ENCODE data around the gene MGLL. TPM values are rescaled to one million over a fixed set of nuclear protein-coding genes. Genes with fewer than 3 reads are reported as not detected.

MGLL gene
- total RNA-seq, 1 donor from 2014 or later = 0.43 TPM

DNA sequence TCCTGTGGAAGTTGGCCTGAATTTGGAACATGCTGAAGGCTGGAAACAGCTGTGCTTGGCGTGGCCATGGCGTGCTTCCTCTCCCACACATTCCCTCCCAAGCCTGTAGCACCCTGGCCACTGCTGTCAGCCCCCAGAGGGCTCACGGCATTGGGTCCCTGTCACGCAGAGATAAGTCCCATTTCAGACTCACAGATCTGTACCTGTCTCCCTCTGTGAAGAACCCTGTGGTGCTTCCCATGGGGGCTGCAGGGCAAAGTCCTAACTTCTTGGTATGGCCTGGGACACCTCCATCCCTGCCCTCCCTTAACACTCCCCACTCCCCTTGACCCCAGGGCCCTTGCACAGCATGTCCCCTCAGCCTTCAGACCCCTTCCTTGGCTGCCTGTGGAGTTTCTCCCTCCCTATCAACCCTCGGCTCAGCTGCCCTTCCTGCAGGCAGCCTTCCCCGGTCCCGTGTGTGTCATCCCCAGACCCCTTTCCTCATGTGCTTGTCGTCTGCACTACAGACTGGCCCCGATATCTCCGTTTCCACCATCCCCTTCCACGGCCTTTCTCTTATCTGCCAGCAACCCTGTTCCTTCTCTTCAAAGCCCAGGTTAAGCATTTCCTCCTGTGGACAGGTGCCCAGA lies 120.9 kb downstream of the MGLL start:
- H3K36me3 Mint-ChIP-seq (ENCODE audit: insufficient read depth) = no peaks in the 10 kb centered on the region
- TF ChIP-seq, protein P1, sequence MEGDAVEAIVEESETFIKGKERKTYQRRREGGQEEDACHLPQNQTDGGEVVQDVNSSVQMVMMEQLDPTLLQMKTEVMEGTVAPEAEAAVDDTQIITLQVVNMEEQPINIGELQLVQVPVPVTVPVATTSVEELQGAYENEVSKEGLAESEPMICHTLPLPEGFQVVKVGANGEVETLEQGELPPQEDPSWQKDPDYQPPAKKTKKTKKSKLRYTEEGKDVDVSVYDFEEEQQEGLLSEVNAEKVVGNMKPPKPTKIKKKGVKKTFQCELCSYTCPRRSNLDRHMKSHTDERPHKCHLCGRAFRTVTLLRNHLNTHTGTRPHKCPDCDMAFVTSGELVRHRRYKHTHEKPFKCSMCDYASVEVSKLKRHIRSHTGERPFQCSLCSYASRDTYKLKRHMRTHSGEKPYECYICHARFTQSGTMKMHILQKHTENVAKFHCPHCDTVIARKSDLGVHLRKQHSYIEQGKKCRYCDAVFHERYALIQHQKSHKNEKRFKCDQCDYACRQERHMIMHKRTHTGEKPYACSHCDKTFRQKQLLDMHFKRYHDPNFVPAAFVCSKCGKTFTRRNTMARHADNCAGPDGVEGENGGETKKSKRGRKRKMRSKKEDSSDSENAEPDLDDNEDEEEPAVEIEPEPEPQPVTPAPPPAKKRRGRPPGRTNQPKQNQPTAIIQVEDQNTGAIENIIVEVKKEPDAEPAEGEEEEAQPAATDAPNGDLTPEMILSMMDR (IDR thresholded peaks at IDR 0.05; ENCODE audit: unreplicated experiment) = no peak

DNA sequence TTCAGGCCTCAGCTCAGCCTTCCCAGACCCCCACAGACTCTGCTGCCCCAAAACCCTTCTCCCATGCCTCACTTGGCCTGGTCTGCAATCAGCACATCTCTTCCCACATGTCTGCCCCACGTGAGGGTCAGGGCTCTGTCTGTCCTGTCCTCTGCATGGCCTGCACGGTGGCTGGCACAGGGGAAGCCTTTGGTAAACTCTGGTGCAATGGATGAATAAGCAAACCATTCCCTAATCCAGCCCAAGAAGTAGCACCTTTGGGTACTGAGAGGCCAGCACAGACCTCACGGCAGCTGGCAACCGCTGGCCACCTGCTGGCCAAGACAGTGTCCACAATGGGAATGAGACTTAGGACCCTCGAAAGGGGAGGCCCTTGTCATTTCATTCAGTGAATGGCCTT lies 121.9 kb downstream of the MGLL start:
- Mint-ChIP-seq H3K4me1 (ENCODE audit: low read depth) (no peaks in the 10 kb centered on the region), H3K36me3 (ENCODE audit: insufficient read depth) (no peaks in the 10 kb centered on the region), H3K27ac (no peak overlapping the region), H3K4me3 (ENCODE audit: low read depth) (no peak overlapping the region), H3K27me3 (peaks cover 8% of the 10 kb centered on the region), H3K9me3 (ENCODE audit: low read depth) (peaks cover 8% of the 10 kb centered on the region)
- no peak for DNase-seq (ENCODE audit: low spot score, unreplicated experiment)
- TF ChIP-seq, protein P1 (IDR thresholded peaks at IDR 0.05; ENCODE audit: unreplicated experiment) = peak; percentile 26

More for the DNA sequence above, 120.9 kb downstream of the MGLL start:
- no peak overlapping the region for H3K27ac Mint-ChIP-seq
- peaks cover 8% of the 10 kb centered on the region for H3K9me3 Mint-ChIP-seq (ENCODE audit: low read depth)
- H3K4me3 Mint-ChIP-seq (ENCODE audit: low read depth) = no peak overlapping the region
- H3K4me1 Mint-ChIP-seq (ENCODE audit: low read depth) = no peaks in the 10 kb centered on the region
- H3K27me3 Mint-ChIP-seq = peaks cover 8% of the 10 kb centered on the region
- DNase-seq (ENCODE audit: low spot score, unreplicated experiment) = no peak

DNA sequence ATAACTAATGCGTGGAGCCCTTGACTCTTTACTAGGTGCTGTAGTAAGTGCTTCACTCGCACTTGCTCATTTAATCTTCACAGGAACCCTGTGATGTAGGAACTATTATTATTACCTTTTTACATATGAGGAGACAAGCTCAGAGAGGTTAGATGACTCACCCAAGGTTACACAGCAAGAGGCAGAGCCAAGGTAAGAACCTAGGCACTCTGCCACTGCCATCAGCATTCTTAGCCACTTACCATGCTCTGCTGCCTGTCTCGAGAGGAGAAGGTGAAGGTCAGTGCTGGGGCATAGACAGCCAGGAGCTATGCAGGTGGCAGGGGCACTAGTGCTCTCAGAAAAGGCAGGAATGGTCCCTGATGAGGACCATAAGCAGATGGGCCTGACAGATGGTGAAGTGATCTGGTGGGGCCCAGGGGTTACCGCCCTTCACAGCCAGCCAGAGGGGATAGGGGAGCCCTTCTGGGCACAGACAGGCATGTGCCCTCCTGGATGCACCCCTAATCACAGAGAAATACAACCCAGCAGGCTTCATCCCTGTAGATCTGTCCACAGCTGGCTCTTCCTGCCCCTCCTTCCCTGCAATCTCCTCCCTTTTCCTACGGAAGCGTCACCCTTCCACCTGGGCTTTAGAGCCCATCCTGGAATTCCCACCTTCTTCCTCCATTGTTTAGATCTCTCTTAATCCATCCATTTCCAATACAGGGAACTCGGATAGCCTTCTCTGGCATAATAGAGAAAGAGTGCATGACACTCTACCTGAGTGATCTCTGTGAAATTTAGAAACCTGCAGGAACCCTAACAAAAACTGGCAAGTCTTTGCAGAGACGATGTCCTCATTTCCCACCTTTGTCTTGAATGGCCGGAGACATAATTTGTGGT lies 122.7 kb downstream of the MGLL start:
- no peak for DNase-seq (ENCODE audit: low spot score, unreplicated experiment)
- no peaks in the 10 kb centered on the region for H3K4me1 Mint-ChIP-seq (ENCODE audit: low read depth)
- H3K4me3 Mint-ChIP-seq (ENCODE audit: low read depth) = no peak overlapping the region
- peak overlapping the region; percentile 38 for H3K27ac Mint-ChIP-seq
- no peaks in the 10 kb centered on the region for H3K36me3 Mint-ChIP-seq (ENCODE audit: insufficient read depth)
- TF ChIP-seq, protein P1 (IDR thresholded peaks at IDR 0.05; ENCODE audit: unreplicated experiment) = no peak
- H3K27me3 Mint-ChIP-seq = peaks cover 8% of the 10 kb centered on the region
- H3K9me3 Mint-ChIP-seq (ENCODE audit: low read depth) = peaks cover 8% of the 10 kb centered on the region

DNA sequence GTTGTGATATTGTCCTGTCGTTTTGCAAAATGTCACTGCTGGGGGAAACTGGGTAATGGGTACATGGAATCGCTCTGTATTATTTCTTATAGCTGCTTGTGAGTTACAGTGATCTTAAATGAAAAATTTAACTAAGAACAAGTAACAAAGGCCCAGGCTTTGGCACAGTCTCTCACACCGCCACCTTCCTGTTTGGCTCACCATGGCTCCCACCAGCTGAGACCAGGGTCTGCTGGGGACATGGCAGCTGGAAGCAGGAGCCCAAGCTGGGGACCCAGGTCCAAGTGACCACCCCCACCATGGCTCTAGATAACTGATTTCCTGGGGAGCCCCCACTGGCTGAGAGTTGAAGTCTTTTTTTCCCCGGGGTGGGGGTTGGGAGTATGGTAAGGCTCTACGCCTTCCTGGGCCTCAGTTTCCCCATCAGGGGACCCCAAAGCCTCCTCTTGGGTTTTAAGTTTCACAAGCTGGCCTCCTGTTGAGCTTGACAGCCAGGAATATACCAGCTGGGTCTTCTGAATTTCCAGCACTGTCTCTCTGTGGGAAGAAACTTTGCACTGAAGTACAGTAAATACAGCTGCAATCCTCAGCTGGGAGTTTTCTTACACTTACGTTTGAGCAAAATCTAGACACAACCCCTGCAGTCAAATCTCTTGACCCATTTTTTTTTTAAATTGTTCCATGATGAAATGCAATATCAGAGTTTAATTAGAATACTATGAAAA lies 123.5 kb downstream of the MGLL start:
- Mint-ChIP-seq H3K9me3 (ENCODE audit: low read depth) (peaks cover 8% of the 10 kb centered on the region), H3K36me3 (ENCODE audit: insufficient read depth) (no peaks in the 10 kb centered on the region), H3K27ac (no peak overlapping the region), H3K4me1 (ENCODE audit: low read depth) (no peaks in the 10 kb centered on the region), H3K27me3 (peaks cover 8% of the 10 kb centered on the region), H3K4me3 (ENCODE audit: low read depth) (no peak overlapping the region)
- TF ChIP-seq, protein P1 (IDR thresholded peaks at IDR 0.05; ENCODE audit: unreplicated experiment) = no peak
- no peak for DNase-seq (ENCODE audit: low spot score, unreplicated experiment)

DNA sequence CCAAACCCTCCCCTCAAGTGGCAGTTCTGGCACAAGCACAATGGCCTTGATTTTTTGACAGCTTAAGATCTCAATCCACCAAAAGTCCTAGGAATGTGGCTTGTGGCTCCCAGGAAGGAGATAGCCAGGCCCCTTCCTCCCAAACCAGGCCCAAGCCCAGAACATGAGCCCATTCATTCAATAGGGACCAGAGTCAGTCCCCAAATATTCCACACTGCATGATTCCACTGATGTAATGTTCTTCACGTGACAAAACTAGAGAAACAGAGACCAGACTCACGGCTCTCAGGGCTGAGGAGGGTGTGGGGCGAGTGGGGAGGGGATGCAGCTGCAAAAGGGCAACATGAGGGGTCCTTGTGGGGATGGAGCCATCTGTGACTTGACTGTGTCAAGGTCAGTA lies 124.0 kb downstream of the MGLL start:
- TF ChIP-seq, protein P1 (IDR thresholded peaks at IDR 0.05; ENCODE audit: unreplicated experiment) = no peak
- H3K4me3 Mint-ChIP-seq (ENCODE audit: low read depth) = no peak overlapping the region
- no peak for DNase-seq (ENCODE audit: low spot score, unreplicated experiment)

More for the DNA sequence above, 124.0 kb downstream of the MGLL start:
- H3K36me3 Mint-ChIP-seq (ENCODE audit: insufficient read depth) = no peaks in the 10 kb centered on the region
- peaks cover 11% of the 10 kb centered on the region for H3K27me3 Mint-ChIP-seq
- H3K4me1 Mint-ChIP-seq (ENCODE audit: low read depth) = no peaks in the 10 kb centered on the region
- H3K9me3 Mint-ChIP-seq (ENCODE audit: low read depth) = peaks cover 3% of the 10 kb centered on the region
- no peak overlapping the region for H3K27ac Mint-ChIP-seq
